Mononuclear cell (primary cell): ENCODE measurements around the gene ZNFX1. TPM values are rescaled to one million over a fixed set of nuclear protein-coding genes. Genes with fewer than 3 reads are reported as not detected.
"Not testable (repeated sequence)": the region's sequence is repeated elsewhere in the genome, so short reads cannot be mapped to it uniquely, and the experiment has no call there.

Experiments used
- H3K27me3 ChIP-seq: 2 replicates; pipeline ENCODE4 v1.6.0; 2011; ENCODE audit warnings: low read length, control low read depth; ENCODE audit not compliant: insufficient read depth
- H3K4me1 ChIP-seq: 2 replicates; pipeline ENCODE4 v1.5.1; 2011; ENCODE audit warnings: mild to moderate bottlenecking, low read length, control low read depth; ENCODE audit not compliant: insufficient read depth
- H3K4me3 ChIP-seq: 2 replicates; pipeline ENCODE4 v1.5.1; 2011; ENCODE audit warnings: mild to moderate bottlenecking, low read length, moderate library complexity
- H3K9me3 ChIP-seq: 2 replicates; pipeline ENCODE4 v1.5.1; 2011; ENCODE audit warnings: low read depth, mild to moderate bottlenecking, control low read depth, low read length
- total RNA-seq: library from RNA; depleted of rRNA; stranded (reverse); fragments of >200 nt; gene quantifications from one replicate; pipeline ENCODE4 v1.2.3, GENCODE V29; 2012

The ZNFX1 gene
- total RNA-seq, result 99.6 TPM

- H3K27me3 ChIP-seq, result no peaks in the 10 kb centered on the region
- H3K4me3 ChIP-seq, result peak within 1 kb of the TSS; percentile 68
- H3K4me1 ChIP-seq, result peaks cover 65% of the 10 kb centered on the region
- peaks cover 29% of the 10 kb centered on the region for H3K9me3 ChIP-seq
Measured at GRCh38 chr20:49278036-49278817, at the start of gene ZNFX1. Gene ZNFX1 (minus strand): TSS chr20:49278057. CDS start chr20:49275839, 2,218 bp downstream.

DNA sequence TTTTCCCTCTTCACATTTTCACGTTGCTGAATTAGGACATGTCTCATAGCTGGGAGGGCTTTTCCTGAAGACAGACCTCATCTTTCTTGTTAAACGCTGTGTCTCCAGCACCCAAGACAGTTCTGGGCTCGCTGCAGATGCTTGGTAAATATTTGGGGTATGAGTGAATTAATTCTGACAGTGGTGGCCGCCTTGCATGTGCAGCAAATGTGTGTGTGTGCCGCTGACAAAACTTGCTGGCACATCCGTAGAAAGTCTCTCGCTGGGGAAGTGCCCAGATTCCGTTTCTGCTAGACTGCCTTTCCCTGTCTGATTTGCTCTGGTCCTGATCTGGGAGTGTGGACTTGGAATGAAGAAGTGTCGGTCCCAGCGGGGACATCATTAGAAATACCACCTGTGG lies 48.2 kb upstream of the ZNFX1 start:
- peaks cover 19% of the 10 kb centered on the region for H3K4me1 ChIP-seq

GRCh38 chr20:49324306-49324705 lies 46.4 kb upstream of the ZNFX1 start:
- peaks cover 22% of the 10 kb centered on the region for H3K27me3 ChIP-seq
- no peaks in the 10 kb centered on the region for H3K9me3 ChIP-seq
- no peak overlapping the region for H3K4me3 ChIP-seq
- H3K4me1 ChIP-seq, result peaks cover 21% of the 10 kb centered on the region

More for the DNA sequence above, 48.2 kb upstream of the ZNFX1 start:
- H3K4me3 ChIP-seq, result no peak overlapping the region
- H3K27me3 ChIP-seq, result peaks cover 5% of the 10 kb centered on the region
- no peaks in the 10 kb centered on the region for H3K9me3 ChIP-seq

DNA sequence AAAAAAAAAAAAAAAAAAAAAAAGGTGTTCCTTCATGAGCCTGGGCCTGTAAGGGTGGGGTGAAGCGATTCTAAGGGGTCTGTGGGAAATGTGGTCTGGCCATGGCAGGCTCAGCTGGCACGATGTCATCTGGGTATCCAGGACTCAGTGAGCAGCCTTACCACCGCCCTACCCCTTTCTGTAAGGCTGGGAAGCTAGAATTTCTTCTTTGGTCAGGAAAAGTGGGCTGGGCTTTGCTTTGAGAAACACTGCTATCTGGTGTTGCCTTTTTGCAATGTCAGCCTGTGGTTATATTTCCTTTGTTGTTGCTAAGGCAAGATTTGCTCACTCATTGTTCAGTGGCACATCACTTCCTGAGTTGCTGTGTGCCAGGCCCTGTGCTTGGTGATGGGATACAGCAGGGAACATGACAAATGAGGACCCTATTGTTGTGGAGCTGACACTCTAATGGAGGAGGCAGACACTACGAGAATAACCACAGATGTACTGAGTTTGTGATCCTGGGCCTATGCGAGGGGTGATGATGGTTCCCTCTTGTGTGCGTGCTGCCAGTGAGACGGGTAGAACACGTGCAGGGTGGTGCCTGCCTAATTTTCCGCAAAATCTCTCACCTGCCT lies 45.9 kb upstream of the ZNFX1 start:
- Histone ChIP-seq H3K4me1 (peaks cover 27% of the 10 kb centered on the region), H3K9me3 (no peaks in the 10 kb centered on the region), H3K4me3 (no peak overlapping the region), H3K27me3 (peaks cover 28% of the 10 kb centered on the region)

DNA sequence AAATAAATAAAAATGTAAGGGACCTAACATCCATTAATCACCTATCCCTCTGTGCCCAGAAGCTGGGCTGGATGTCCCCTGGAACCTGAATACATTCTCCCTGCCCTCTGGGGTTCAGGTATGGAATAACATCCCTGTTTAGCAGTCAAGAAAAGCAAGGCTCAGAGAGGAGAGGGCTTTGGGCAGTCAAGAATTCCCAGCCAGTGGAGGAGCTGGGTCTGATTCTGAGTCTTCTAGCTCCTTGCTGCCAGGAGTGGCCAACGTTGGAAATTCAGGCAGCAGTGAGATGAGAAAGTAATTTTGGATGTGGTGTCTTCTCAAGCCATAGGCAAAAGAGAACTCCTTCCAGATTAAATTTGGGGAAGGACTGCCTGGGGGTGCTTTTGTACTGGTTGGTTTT lies 42.6 kb upstream of the ZNFX1 start:
- Histone ChIP-seq H3K27me3 (peaks cover 59% of the 10 kb centered on the region), H3K4me3 (no peak overlapping the region), H3K9me3 (no peaks in the 10 kb centered on the region), H3K4me1 (peaks cover 34% of the 10 kb centered on the region)

- no peak overlapping the region for H3K4me3 ChIP-seq
- H3K27me3 ChIP-seq, result peaks cover 62% of the 10 kb centered on the region
- H3K4me1 ChIP-seq, result peaks cover 31% of the 10 kb centered on the region
- H3K9me3 ChIP-seq, result no peaks in the 10 kb centered on the region
Measured at GRCh38 chr20:49319208-49319809, 41.5 kb upstream of the ZNFX1 start.

- H3K27me3 ChIP-seq, result peaks cover 62% of the 10 kb centered on the region
- H3K4me3 ChIP-seq, result peak overlapping the region; percentile 22
- H3K9me3 ChIP-seq, result no peaks in the 10 kb centered on the region
- H3K4me1 ChIP-seq, result peaks cover 24% of the 10 kb centered on the region
Measured at GRCh38 chr20:49318430-49319207, 40.8 kb upstream of the ZNFX1 start.

GRCh38 chr20:49318091-49318429 lies 40.2 kb upstream of the ZNFX1 start:
- H3K27me3 ChIP-seq, result peaks cover 62% of the 10 kb centered on the region
- peaks cover 18% of the 10 kb centered on the region for H3K4me1 ChIP-seq
- H3K4me3 ChIP-seq, result no peak overlapping the region
- H3K9me3 ChIP-seq, result no peaks in the 10 kb centered on the region

GRCh38 chr20:49316704-49317103 lies 38.8 kb upstream of the ZNFX1 start:
- peaks cover 15% of the 10 kb centered on the region for H3K4me1 ChIP-seq
- peaks cover 62% of the 10 kb centered on the region for H3K27me3 ChIP-seq
- H3K9me3 ChIP-seq, result no peaks in the 10 kb centered on the region
- no peak overlapping the region for H3K4me3 ChIP-seq

- Histone ChIP-seq H3K4me1 (peaks cover 15% of the 10 kb centered on the region), H3K4me3 (no peak overlapping the region), H3K27me3 (peaks cover 53% of the 10 kb centered on the region), H3K9me3 (no peaks in the 10 kb centered on the region)
Measured at GRCh38 chr20:49315580-49315979, 37.7 kb upstream of the ZNFX1 start.

- H3K4me3 ChIP-seq, H3K9me3 ChIP-seq: not testable (repeated sequence)
- peaks cover 38% of the 10 kb centered on the region for H3K27me3 ChIP-seq
- peaks cover 11% of the 10 kb centered on the region for H3K4me1 ChIP-seq
Measured at GRCh38 chr20:49314052-49314451, 36.2 kb upstream of the ZNFX1 start.

DNA sequence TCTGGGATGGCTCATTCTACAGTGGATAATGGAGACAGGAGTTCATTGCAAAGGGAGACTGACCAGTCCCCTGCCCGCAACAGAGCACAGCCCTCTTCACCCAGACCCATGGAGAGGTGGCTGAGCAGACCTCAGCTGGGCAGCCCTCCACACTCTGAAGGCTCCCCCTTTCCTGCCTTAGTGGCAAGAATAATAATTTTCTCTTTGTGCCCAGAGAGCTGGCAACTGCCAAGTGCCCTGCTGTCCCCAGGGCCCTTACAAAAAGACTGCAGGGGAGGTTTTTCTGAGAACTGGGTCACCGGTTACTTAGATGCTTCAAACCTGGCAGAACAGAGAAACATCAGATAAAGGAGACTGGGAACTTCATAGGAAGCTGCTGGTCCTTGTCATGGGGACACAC lies 35.4 kb upstream of the ZNFX1 start:
- Histone ChIP-seq H3K4me1 (peaks cover 3% of the 10 kb centered on the region), H3K4me3 (no peak overlapping the region), H3K9me3 (no peaks in the 10 kb centered on the region), H3K27me3 (peaks cover 30% of the 10 kb centered on the region)

GRCh38 chr20:49312661-49313060 lies 34.8 kb upstream of the ZNFX1 start:
- H3K27me3 ChIP-seq, result peaks cover 25% of the 10 kb centered on the region
- H3K9me3 ChIP-seq, result no peaks in the 10 kb centered on the region
- H3K4me1 ChIP-seq, result no peaks in the 10 kb centered on the region
- H3K4me3 ChIP-seq, result no peak overlapping the region

- Histone ChIP-seq H3K4me1 (no peaks in the 10 kb centered on the region), H3K9me3 (no peaks in the 10 kb centered on the region), H3K4me3 (no peak overlapping the region), H3K27me3 (peaks cover 5% of the 10 kb centered on the region)
Measured at GRCh38 chr20:49310705-49311104, 32.8 kb upstream of the ZNFX1 start.

- Histone ChIP-seq H3K4me3 (no peak overlapping the region), H3K9me3 (no peaks in the 10 kb centered on the region), H3K27me3 (no peaks in the 10 kb centered on the region), H3K4me1 (no peaks in the 10 kb centered on the region)
Measured at GRCh38 chr20:49308875-49309274, 31.0 kb upstream of the ZNFX1 start.
